ENCODE results near the gene GKAP1. TPM values are rescaled to one million over a fixed set of nuclear protein-coding genes. Genes with fewer than 3 reads are reported as not detected.

GKAP1 gene
- total RNA-seq, 2 donors from 2014 or later, result 3.7 to 4.8 TPM

- Histone ChIP-seq H3K4me3 (no peak overlapping the region), H3K36me3 (no peaks in the 10 kb centered on the region), H3K9ac (ENCODE audit: low read depth in 2 of 2, low read length in 2 of 2) (no peak overlapping the region), H3K4me1 (no peaks in the 10 kb centered on the region), H3K27ac (no peak overlapping the region), H3K9me3 (no peaks in the 10 kb centered on the region), H3K27me3 (no peaks in the 10 kb centered on the region)
- intact Hi-C loops (cut with DNase I), result no loop called here
- DNase-seq, result no peak
- no peak for TF ChIP-seq CTCF (IDR thresholded peaks at IDR 0.05)
Observed at GRCh38 chr9:83715221-83715620, 102.3 kb downstream of the GKAP1 start.

GRCh38 chr9:83714329-83714728 lies 103.2 kb downstream of the GKAP1 start:
- Histone ChIP-seq H3K4me1 (no peaks in the 10 kb centered on the region), H3K4me3 (no peak overlapping the region), H3K27ac (no peak overlapping the region), H3K27me3 (no peaks in the 10 kb centered on the region), H3K9ac (ENCODE audit: low read depth in 2 of 2, low read length in 2 of 2) (no peak overlapping the region), H3K9me3 (no peaks in the 10 kb centered on the region), H3K36me3 (no peaks in the 10 kb centered on the region)
- no peak for DNase-seq
- intact Hi-C loops (cut with DNase I), result no loop called here
- TF ChIP-seq CTCF (IDR thresholded peaks at IDR 0.05), result no peak

GRCh38 chr9:83708515-83709158 lies 108.9 kb downstream of the GKAP1 start:
- peak; percentile 79 for DNase-seq
- Histone ChIP-seq H3K4me3 (peak overlapping the region; percentile 85), H3K27me3 (no peaks in the 10 kb centered on the region), H3K36me3 (no peaks in the 10 kb centered on the region), H3K4me1 (no peaks in the 10 kb centered on the region), H3K9me3 (no peaks in the 10 kb centered on the region), H3K27ac (peak overlapping the region; percentile 97), H3K9ac (ENCODE audit: low read depth in 2 of 2, low read length in 2 of 2) (peak overlapping the region; percentile 92 to 98)
- intact Hi-C loops (cut with DNase I), result no loop called here
- TF ChIP-seq CTCF (IDR thresholded peaks at IDR 0.05), result peak; percentile 23

- no peaks in the 10 kb centered on the region for H3K27me3 ChIP-seq
- H3K9me3 ChIP-seq, result no peaks in the 10 kb centered on the region
- intact Hi-C loops (cut with DNase I), result no loop called here
- peak within 1 kb of the TSS; percentile 97 for H3K27ac ChIP-seq
- peak; percentile 94 for DNase-seq
- peak within 1 kb of the TSS; percentile 85 for H3K4me3 ChIP-seq
- no peaks in the 10 kb centered on the region for H3K36me3 ChIP-seq
- H3K9ac ChIP-seq (ENCODE audit: low read depth in 2 of 2, low read length in 2 of 2), result peak within 1 kb of the TSS; percentile 92 to 98
- TF ChIP-seq CTCF (IDR thresholded peaks at IDR 0.05), result no peak
- H3K4me1 ChIP-seq, result no peaks in the 10 kb centered on the region
Observed at GRCh38 chr9:83707768-83708514, 109.6 kb downstream of the GKAP1 start, which contains the start of gene UBQLN1. TSS of gene UBQLN1 (minus strand) at chr9:83707958. CDS start at chr9:83707679, 279 bp downstream.

GRCh38 chr9:83707518-83707767 lies 110.1 kb downstream of the GKAP1 start:
- no peak for TF ChIP-seq CTCF (IDR thresholded peaks at IDR 0.05)
- H3K9me3 ChIP-seq, result no peaks in the 10 kb centered on the region
- H3K36me3 ChIP-seq, result no peaks in the 10 kb centered on the region
- peak overlapping the region; percentile 92 to 98 for H3K9ac ChIP-seq (ENCODE audit: low read depth in 2 of 2, low read length in 2 of 2)
- no peaks in the 10 kb centered on the region for H3K4me1 ChIP-seq
- intact Hi-C loops (cut with DNase I), result no loop called here
- peak overlapping the region; percentile 97 for H3K27ac ChIP-seq
- peak overlapping the region; percentile 85 for H3K4me3 ChIP-seq
- no peaks in the 10 kb centered on the region for H3K27me3 ChIP-seq
- no peak for DNase-seq

Data from colonic mucosa (tissue), 4 donors.